ENCODE measurements around the gene REG1A. TPM values are rescaled to one million over a fixed set of nuclear protein-coding genes. Genes with fewer than 3 reads are reported as not detected.

REG1A gene
- total and polyA plus RNA-seq, 12 donors: 1.3 to 2.3 (median 1.7) TPM; not detected in 4

GRCh38 chr2:79090693-79091092 lies 29.6 kb upstream of the REG1A start:
- intact Hi-C loops (cut with DNase I): loop anchor here in 1 of 10 donors (5.0 kb wide), 1 partner anchor 957 kb away; no protein-coding TSS in a partner anchor
- no peak for TF ChIP-seq CTCF (IDR thresholded peaks at IDR 0.05)
- Histone ChIP-seq H3K4me1 (no peaks in the 10 kb centered on the region), H3K9me3 (peaks cover 0 to 11% (median 0%) of the 10 kb centered on the region in 11 donors), H3K27ac (no peak overlapping the region), H3K4me3 (no peak overlapping the region), H3K36me3 (no peaks in the 10 kb centered on the region), H3K27me3 (no peaks in the 10 kb centered on the region)
- 90 to 91% methylated on average over 4 of the region's 4 CpGs for WGBS, 2 donors
- no peak for DNase-seq
- no peak for ATAC-seq

- H3K9me3 ChIP-seq: peaks cover 0 to 28% (median 9%) of the 10 kb centered on the region in 11 donors
- H3K27me3 ChIP-seq: no peaks in the 10 kb centered on the region
- no peak for TF ChIP-seq CTCF (IDR thresholded peaks at IDR 0.05)
- no peak for DNase-seq
- 86 to 90% methylated on average over 6 of the region's 6 CpGs for WGBS, 2 donors
- no peaks in the 10 kb centered on the region for H3K4me1 ChIP-seq
- no peak overlapping the region for H3K4me3 ChIP-seq
- H3K27ac ChIP-seq: no peak overlapping the region
- no peak for ATAC-seq
- intact Hi-C loops (cut with DNase I): no loop called here
- no peaks in the 10 kb centered on the region for H3K36me3 ChIP-seq
Observed at GRCh38 chr2:79097843-79098242, 22.4 kb upstream of the REG1A start.

- TF ChIP-seq CTCF (IDR thresholded peaks at IDR 0.05): no peak
- H3K27ac ChIP-seq: no peak overlapping the region
- no peaks in the 10 kb centered on the region for H3K27me3 ChIP-seq
- 56 to 60% methylated on average over 7 of the region's 7 CpGs for WGBS, 2 donors
- DNase-seq (no peak), ATAC-seq (no peak)
- no peak overlapping the region for H3K4me3 ChIP-seq
- H3K36me3 ChIP-seq: no peaks in the 10 kb centered on the region
- H3K9me3 ChIP-seq: peaks cover 0 to 22% (median 9%) of the 10 kb centered on the region in 11 donors
- intact Hi-C loops (cut with DNase I): no loop called here
- no peaks in the 10 kb centered on the region for H3K4me1 ChIP-seq
Observed at GRCh38 chr2:79099140-79099686, 21.1 kb upstream of the REG1A start.

DNA sequence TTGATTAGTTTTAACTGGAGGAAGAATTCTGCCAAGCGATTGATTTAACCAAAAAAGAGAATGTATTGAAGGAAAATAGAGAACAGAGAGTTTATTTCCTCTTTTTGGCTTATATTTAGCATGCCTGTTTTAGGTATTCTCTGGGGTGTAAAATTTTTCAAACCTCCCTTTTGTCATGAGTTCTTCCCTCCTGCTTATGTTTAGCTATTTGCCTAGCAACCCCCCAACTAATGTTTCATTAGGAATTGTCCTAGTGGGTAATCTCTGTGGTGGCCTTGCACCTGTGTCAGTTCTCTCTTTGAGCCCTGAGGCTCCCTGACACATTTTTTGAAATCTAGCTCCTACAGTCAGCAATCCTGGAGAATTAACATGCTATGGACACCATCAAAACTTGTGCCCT lies 20.0 kb upstream of the REG1A start:
- H3K36me3 ChIP-seq: no peaks in the 10 kb centered on the region
- no peaks in the 10 kb centered on the region for H3K4me1 ChIP-seq
- intact Hi-C loops (cut with DNase I): no loop called here
- DNase-seq (no peak), ATAC-seq (no peak)
- no peaks in the 10 kb centered on the region for H3K27me3 ChIP-seq
- TF ChIP-seq CTCF (IDR thresholded peaks at IDR 0.05): no peak
- H3K9me3 ChIP-seq: peaks cover 0 to 22% (median 9%) of the 10 kb centered on the region in 11 donors
- no peak overlapping the region for H3K4me3 ChIP-seq
- no peak overlapping the region for H3K27ac ChIP-seq
- WGBS, 2 donors: 87 to 95% methylated on average over 1 of the region's 1 CpG

Data from heart right ventricle (tissue), 16 donors.